K562 treated with DMSO at 1 percent for 24 hours (cell line): ENCODE data around the gene FTO. TPM values are rescaled to one million over a fixed set of nuclear protein-coding genes. Genes with fewer than 3 reads are reported as not detected.

Source experiments
- total RNA-seq: library from RNA; unstranded; fragments of 300-600 nt; gene quantifications from 2 replicates; pipeline ENCODE4 v1.2.3, GENCODE V29; 2022; ENCODE audit warnings: low read depth; ENCODE audit not compliant: insufficient read depth

The FTO gene
- 16.6 and 20.3 TPM in 2 replicates for total RNA-seq

GRCh38 chr16:53703590-53704444, at the start of gene FTO, which contains the start of gene RPGRIP1L:
Gene FTO, plus strand, starts transcription at chr16:53704156.
Gene RPGRIP1L, minus strand, starts transcription at chr16:53703859. Its CDS starts 3,136 bp downstream, at chr16:53700723.

Other genes with a start within 250 kb of the FTO start
- 4.1 and 7.4 TPM in 2 replicates for gene AKTIP, start 200.9 kb upstream of the FTO start, total RNA-seq
- 0.93 and 0.98 TPM in 2 replicates for gene RPGRIP1L, start 297 bp upstream of the FTO start, total RNA-seq